IMR-90 (cell line): ENCODE data around the gene CDV3.

Experiments used
- BHLHE40 ChIP-seq: fragments of 150-350 bp; IDR thresholded peaks from 2 replicates; pipeline ENCODE4 v1.6.1; 2016; ENCODE audit warnings: mild to moderate bottlenecking, low read depth, low read length
- CEBPB ChIP-seq: IDR thresholded peaks from 2 replicates; pipeline ENCODE4 v1.6.1; 2012; ENCODE audit warnings: low read depth, low read length, improper control_type of control experiment
- CTCF ChIP-seq: conservative IDR thresholded peaks from 2 replicates; pipeline ENCODE4 v1.5.1; 2012; ENCODE audit warnings: mild to moderate bottlenecking, low read depth, low read length, improper control_type of control experiment
- ELK1 ChIP-seq: fragments of 150-350 bp; IDR thresholded peaks from 2 replicates; pipeline ENCODE4 v1.6.1; 2016; ENCODE audit warnings: low read depth, mild to moderate bottlenecking, low read length, moderate library complexity, borderline replicate concordance
- FOS ChIP-seq: fragments of 150-350 bp; IDR thresholded peaks from 2 replicates; pipeline ENCODE4 v1.6.1; 2016; ENCODE audit warnings: low read depth, low read length
- MAFK ChIP-seq: IDR thresholded peaks from 2 replicates; pipeline ENCODE4 v1.6.1; 2012; ENCODE audit warnings: low read depth, low read length, improper control_type of control experiment
- MAZ ChIP-seq: IDR thresholded peaks from 2 replicates; pipeline ENCODE4 v1.6.1; 2012; ENCODE audit warnings: low read depth, mild to moderate bottlenecking, low read length, improper control_type of control experiment, moderate library complexity, borderline replicate concordance
- MXI1 ChIP-seq: IDR thresholded peaks from 2 replicates; pipeline ENCODE4 v1.6.1; 2012; ENCODE audit warnings: low read depth, mild to moderate bottlenecking, low read length, moderate library complexity, borderline replicate concordance
- POLR2A ChIP-seq: IDR thresholded peaks from 2 replicates; pipeline ENCODE4 v1.6.1; 2012; ENCODE audit warnings: mild to moderate bottlenecking, low read depth, low read length
- RAD21 ChIP-seq: IDR thresholded peaks from 2 replicates; pipeline ENCODE4 v1.6.1; 2012; ENCODE audit warnings: low read length, improper control_type of control experiment
- RCOR1 ChIP-seq: IDR thresholded peaks from 2 replicates; pipeline ENCODE4 v1.6.1; 2012; ENCODE audit warnings: mild to moderate bottlenecking, low read length, improper control_type of control experiment; ENCODE audit not compliant: insufficient replicate concordance
- RFX5 ChIP-seq: IDR thresholded peaks from 2 replicates; pipeline ENCODE4 v1.8.0; 2012; ENCODE audit warnings: low read depth, mild to moderate bottlenecking, low read length, moderate library complexity
- SMC3 ChIP-seq: fragments of 150-350 bp; IDR thresholded peaks from 2 replicates; pipeline ENCODE4 v1.6.1; 2016; ENCODE audit warnings: low read depth, mild to moderate bottlenecking, antibody characterized with exemption, low read length, moderate library complexity
- USF2 ChIP-seq: fragments of 150-350 bp; IDR thresholded peaks from 2 replicates; pipeline ENCODE4 v1.6.1; 2017; ENCODE audit warnings: mild to moderate bottlenecking, antibody characterized with exemption, low read length, low read depth

GRCh38 chr3:133573054-133573628 lies 345 bp upstream of the CDV3 start:
- TF ChIP-seq CTCF (peak; percentile 22), USF2 (peak; percentile 37; the same call in 1 of the 2 replicates), MAFK (peak; percentile 51), POLR2A (no peak), RAD21 (no peak), MAZ (peak; percentile 93; the same call in 1 of the 2 replicates), FOS (no peak), MXI1 (no peak; the same call in 1 of the 2 replicates), CEBPB (no peak), ELK1 (no peak), SMC3 (no peak), RCOR1 (no peak), BHLHE40 (peak; percentile 84), RFX5 (0 out of 2 replicates have a peak, but pooled peaks have one; percentile 27)
